SJSA1 (cell line): ENCODE data around the gene ZCCHC9. TPM values are rescaled to one million over a fixed set of nuclear protein-coding genes. Genes with fewer than 3 reads are reported as not detected.
"Not testable (repeated sequence)": the region's sequence is repeated elsewhere in the genome, so short reads cannot be mapped to it uniquely, and the experiment has no call there.

Experiments used
- DNase-seq, 2 experiments: peaks; one replicate each; pipeline ENCODE4 v3.0.0-alpha.2; 2015 to 2020; ENCODE audit warnings: low spot score in 2 of 2, low read depth in 1 of 2
- H3K27ac ChIP-seq: fragments of 250-450 bp; sonication (Bioruptor Pico); 2 replicates; pipeline ENCODE4 v1.5.1; 2020; ENCODE audit warnings: mild to moderate bottlenecking, moderate library complexity
- H3K27me3 ChIP-seq: fragments of 250-450 bp; sonication (Bioruptor Pico); replicated peaks from 2 replicates; pipeline ENCODE4 v1.5.1; 2020; ENCODE audit warnings: mild to moderate bottlenecking, moderate library complexity
- H3K36me3 ChIP-seq: fragments of 250-450 bp; sonication (Bioruptor Pico); 2 replicates; pipeline ENCODE4 v1.5.1; 2020; ENCODE audit warnings: mild to moderate bottlenecking
- H3K4me1 ChIP-seq: fragments of 250-450 bp; sonication (Bioruptor Pico); replicated peaks from 2 replicates; pipeline ENCODE4 v1.6.1; 2021; ENCODE audit warnings: mild to moderate bottlenecking
- H3K4me3 ChIP-seq: fragments of 250-450 bp; sonication (Bioruptor Pico); 2 replicates; pipeline ENCODE4 v1.5.1; 2020; ENCODE audit warnings: mild to moderate bottlenecking
- H3K9me3 ChIP-seq: fragments of 250-450 bp; sonication (Bioruptor Pico); replicated peaks from 2 replicates; pipeline ENCODE4 v1.5.1; 2020; ENCODE audit warnings: mild to moderate bottlenecking
- total RNA-seq: library from RNA; depleted of rRNA; stranded (reverse); fragments of >200 nt; shearing (Covaris generic); gene quantifications from 2 replicates; pipeline ENCODE4 v1.2.3, GENCODE V29; 2014; rRNA removed

The ZCCHC9 gene
- total RNA-seq: 33.2 and 53.8 TPM in 2 replicates

- peak within 1 kb of the TSS; percentile 76 for H3K4me3 ChIP-seq
- no peaks in the 10 kb centered on the region for H3K9me3 ChIP-seq
- H3K27me3 ChIP-seq: no peaks in the 10 kb centered on the region
- peak; percentile 90 to 93 for DNase-seq
- peaks cover 29% of the 10 kb centered on the region for H3K36me3 ChIP-seq
- peaks cover 31% of the 10 kb centered on the region for H3K4me1 ChIP-seq
- peak within 1 kb of the TSS; percentile 88 for H3K27ac ChIP-seq
Observed at GRCh38 chr5:81301271-81302015, at the start of gene ZCCHC9. TSS of gene ZCCHC9 (plus strand) at chr5:81301587. CDS start at chr5:81304758, 3,171 bp downstream.

GRCh38 chr5:81251922-81252321 lies 49.5 kb upstream of the ZCCHC9 start:
- H3K27me3 ChIP-seq: no peaks in the 10 kb centered on the region
- H3K9me3 ChIP-seq: no peaks in the 10 kb centered on the region
- no peak overlapping the region for H3K4me3 ChIP-seq
- no peak overlapping the region for H3K27ac ChIP-seq
- H3K4me1 ChIP-seq: peaks cover 9% of the 10 kb centered on the region; the same call in 1 of the 2 replicates
- H3K36me3 ChIP-seq: no peaks in the 10 kb centered on the region
- DNase-seq: no peak

GRCh38 chr5:81252904-81253303 lies 48.5 kb upstream of the ZCCHC9 start:
- H3K27ac ChIP-seq: no peak overlapping the region
- no peaks in the 10 kb centered on the region for H3K36me3 ChIP-seq
- no peak overlapping the region for H3K4me3 ChIP-seq
- H3K9me3 ChIP-seq: no peaks in the 10 kb centered on the region
- H3K27me3 ChIP-seq: no peaks in the 10 kb centered on the region
- 0 out of 2 replicates have a peak, but pooled peaks cover 2% of the 10 kb centered on the region for H3K4me1 ChIP-seq
- DNase-seq: no peak

GRCh38 chr5:81253875-81254274 lies 47.5 kb upstream of the ZCCHC9 start:
- H3K4me3 ChIP-seq: no peak overlapping the region
- H3K36me3 ChIP-seq: no peaks in the 10 kb centered on the region
- H3K4me1 ChIP-seq: no peaks in the 10 kb centered on the region
- H3K27ac ChIP-seq: no peak overlapping the region
- DNase-seq: no peak
- H3K27me3 ChIP-seq: no peaks in the 10 kb centered on the region
- H3K9me3 ChIP-seq: no peaks in the 10 kb centered on the region

GRCh38 chr5:81254886-81255559 lies 46.4 kb upstream of the ZCCHC9 start:
- Histone ChIP-seq H3K27ac (no peak overlapping the region), H3K9me3 (no peaks in the 10 kb centered on the region), H3K36me3 (no peaks in the 10 kb centered on the region; the same call in 1 of the 2 replicates), H3K4me3 (no peak overlapping the region), H3K4me1 (no peaks in the 10 kb centered on the region), H3K27me3 (no peaks in the 10 kb centered on the region)
- DNase-seq: no peak

GRCh38 chr5:81256766-81257165 lies 44.6 kb upstream of the ZCCHC9 start:
- no peaks in the 10 kb centered on the region for H3K27me3 ChIP-seq
- H3K4me3 ChIP-seq: no peak overlapping the region
- H3K4me1 ChIP-seq: no peaks in the 10 kb centered on the region
- no peaks in the 10 kb centered on the region; the same call in 1 of the 2 replicates for H3K36me3 ChIP-seq
- no peak overlapping the region for H3K27ac ChIP-seq
- no peak for DNase-seq
- no peaks in the 10 kb centered on the region for H3K9me3 ChIP-seq

DNA sequence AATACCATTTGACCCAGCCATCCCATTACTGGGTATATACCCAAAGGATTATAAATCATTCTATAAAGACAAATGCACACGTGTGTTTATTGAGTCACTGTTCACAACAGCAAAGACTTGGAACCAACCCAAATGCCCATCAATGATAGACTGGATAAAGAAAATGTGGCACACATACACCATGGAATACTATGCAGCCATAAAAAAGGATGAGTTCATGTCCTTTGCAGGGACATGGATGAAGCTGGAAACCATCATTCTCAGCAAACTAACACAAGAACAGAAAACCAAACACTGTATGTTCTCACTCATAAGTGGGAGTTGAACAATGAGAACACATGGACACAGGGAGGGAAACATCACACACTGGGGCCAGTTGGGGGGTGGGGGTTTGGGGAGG lies 38.6 kb upstream of the ZCCHC9 start:
- not testable (repeated sequence) for H3K4me1 ChIP-seq, H3K4me3 ChIP-seq, H3K27me3 ChIP-seq, H3K27ac ChIP-seq, H3K36me3 ChIP-seq, H3K9me3 ChIP-seq, DNase-seq

- Histone ChIP-seq H3K9me3 (no peaks in the 10 kb centered on the region), H3K27me3 (no peaks in the 10 kb centered on the region), H3K36me3 (no peaks in the 10 kb centered on the region), H3K4me3 (no peak overlapping the region), H3K4me1 (peaks cover 10% of the 10 kb centered on the region), H3K27ac (no peak overlapping the region)
- DNase-seq: no peak
Observed at GRCh38 chr5:81265101-81265500, 36.3 kb upstream of the ZCCHC9 start.

DNA sequence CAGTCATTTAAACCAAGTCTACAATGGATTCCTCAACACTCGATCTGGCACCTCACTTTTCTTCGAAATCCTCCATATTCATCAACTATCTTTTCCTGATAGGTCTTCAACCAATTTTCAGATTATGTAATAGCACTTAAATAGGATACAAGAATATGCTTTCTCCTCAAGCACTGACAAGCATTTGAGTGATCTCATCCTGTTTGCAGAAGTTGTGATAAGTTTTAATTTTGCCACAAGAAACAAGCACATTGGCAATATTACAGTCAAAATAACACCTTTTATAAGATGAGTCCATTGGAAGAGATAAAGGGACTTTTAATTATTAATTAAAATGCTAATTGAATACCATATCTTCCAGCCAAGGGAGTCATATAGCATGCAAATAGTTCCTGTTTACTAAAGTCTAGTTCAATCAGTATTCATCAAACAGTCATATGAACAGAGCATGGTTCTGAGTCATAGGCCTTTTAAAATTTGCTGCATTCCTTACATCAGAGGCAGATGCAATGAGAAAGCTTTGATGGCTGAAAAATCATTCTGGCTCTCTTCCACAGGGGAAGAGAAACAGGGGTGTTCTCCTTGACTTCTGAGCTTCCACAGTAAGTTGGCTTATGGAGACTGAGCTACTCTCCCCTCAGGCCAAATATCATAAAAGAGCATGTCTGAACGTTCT lies 32.7 kb upstream of the ZCCHC9 start:
- H3K4me1 ChIP-seq: peaks cover 10% of the 10 kb centered on the region
- peaks cover 4% of the 10 kb centered on the region; the same call in 1 of the 2 replicates for H3K9me3 ChIP-seq
- H3K36me3 ChIP-seq: no peaks in the 10 kb centered on the region
- peak in 1 of 2 experiments; percentile 38 for DNase-seq
- H3K27me3 ChIP-seq: no peaks in the 10 kb centered on the region
- no peak overlapping the region for H3K4me3 ChIP-seq
- H3K27ac ChIP-seq: peak overlapping the region; percentile 17; the same call in 1 of the 2 replicates

GRCh38 chr5:81269751-81270393 lies 31.5 kb upstream of the ZCCHC9 start:
- DNase-seq: no peak
- peaks cover 10% of the 10 kb centered on the region for H3K4me1 ChIP-seq
- H3K4me3 ChIP-seq: no peak overlapping the region
- H3K36me3 ChIP-seq: no peaks in the 10 kb centered on the region
- H3K9me3 ChIP-seq: peaks cover 4% of the 10 kb centered on the region; the same call in 1 of the 2 replicates
- no peaks in the 10 kb centered on the region for H3K27me3 ChIP-seq
- no peak overlapping the region for H3K27ac ChIP-seq

GRCh38 chr5:81270394-81271027 lies 30.9 kb upstream of the ZCCHC9 start:
- not testable (repeated sequence) for H3K9me3 ChIP-seq, H3K27ac ChIP-seq, H3K4me3 ChIP-seq, H3K27me3 ChIP-seq, DNase-seq, H3K4me1 ChIP-seq, H3K36me3 ChIP-seq

DNA sequence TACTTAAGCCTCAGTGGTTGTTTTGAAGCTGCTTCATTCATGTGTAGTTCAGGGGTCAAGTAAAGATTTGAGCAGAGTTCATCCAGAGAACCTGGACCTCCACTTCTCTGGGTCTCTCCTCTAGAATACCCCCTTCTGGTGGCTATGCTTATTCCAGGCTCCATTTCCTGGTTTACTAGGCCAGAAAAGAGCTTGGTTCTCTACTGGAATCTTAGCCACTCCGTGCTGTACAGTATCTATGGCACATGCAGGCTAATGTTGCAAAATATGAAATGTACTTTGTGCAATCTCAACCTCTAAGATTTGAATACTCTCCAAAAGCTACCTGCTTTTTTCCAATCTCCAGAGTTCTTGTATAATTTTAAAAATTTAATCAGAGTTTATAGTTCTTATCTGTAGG lies 17.4 kb upstream of the ZCCHC9 start:
- H3K36me3 ChIP-seq: no peaks in the 10 kb centered on the region
- no peak overlapping the region for H3K4me3 ChIP-seq
- H3K4me1 ChIP-seq: no peaks in the 10 kb centered on the region
- H3K9me3 ChIP-seq: no peaks in the 10 kb centered on the region
- no peak overlapping the region for H3K27ac ChIP-seq
- H3K27me3 ChIP-seq: no peaks in the 10 kb centered on the region
- no peak for DNase-seq

GRCh38 chr5:81286059-81286617 lies 15.2 kb upstream of the ZCCHC9 start:
- H3K27ac ChIP-seq: no peak overlapping the region
- H3K27me3 ChIP-seq: no peaks in the 10 kb centered on the region

More at GRCh38 chr5:81286059-81286617, 15.2 kb upstream of the ZCCHC9 start:
- Histone ChIP-seq H3K36me3 (no peaks in the 10 kb centered on the region), H3K4me3 (no peak overlapping the region), H3K9me3 (no peaks in the 10 kb centered on the region), H3K4me1 (no peaks in the 10 kb centered on the region)
- no peak for DNase-seq
